Lower leg skin (tissue), 4 donors: ENCODE measurements around the gene RNF11. TPM values are rescaled to one million over a fixed set of nuclear protein-coding genes. Genes with fewer than 3 reads are reported as not detected.

Experiments
- DNase-seq, 2 donors: peaks; one replicate each; pipeline ENCODE4 v3.0.0-alpha.2; 2019; ENCODE audit warnings: low spot score in 2 of 2
- H3K4me3 ChIP-seq: fragments of 200-600 bp; sonication (generic); 2 replicates; pipeline ENCODE4 v1.5.1; 2017; ENCODE audit warnings: mild to moderate bottlenecking, low read depth; ENCODE audit not compliant: poor library complexity, severe bottlenecking
- CTCF ChIP-seq, 3 donors: fragments of 450-650 bp; IDR thresholded peaks; one replicate each; pipeline ENCODE4 v1.5.1; 2016; ENCODE audit warnings: antibody characterized with exemption in 3 of 3, mild to moderate bottlenecking in 3 of 3, moderate library complexity in 2 of 3
- POLR2A ChIP-seq, 2 donors: fragments of 450-650 bp; IDR thresholded peaks; one replicate each; pipeline ENCODE4 v1.6.1; 2016 to 2017; ENCODE audit warnings: antibody characterized with exemption in 2 of 2, mild to moderate bottlenecking in 1 of 2, moderate library complexity in 1 of 2
- WGBS, 2 donors: methylation state at CpG; one replicate each; pipeline ENCODE4 v1.1.5; 2018; 5-methylcytosine and 5-hydroxymethylcytosine counted together
- intact Hi-C: fragments of 100-400 bp; cut with DNase I; formaldehyde crosslinking; loops from one replicate; pipeline ENCODE4 v1.15.0; 2023; ENCODE audit warnings: low total_unique reads
- total RNA-seq, 4 donors: library from RNA; depleted of rRNA; stranded (reverse); fragments of >200 nt; gene quantifications; one replicate each; pipeline ENCODE4 v1.1.0, GENCODE V29; 2016

The RNF11 gene
- total RNA-seq, 4 donors from 2014 or later = 65.4 to 95.3 (median 81.6) TPM

- intact Hi-C loops = no loop called here
- H3K4me3 ChIP-seq = no peak overlapping the region
- no peak for TF ChIP-seq CTCF (IDR thresholded peaks at IDR 0.05)
- TF ChIP-seq POLR2A (IDR thresholded peaks at IDR 0.05) = no peak
- no peak for DNase-seq
- WGBS, 2 donors = 3 to 5% methylated on average over 9 of the region's 9 CpGs
These were observed 1.4 kb downstream of the RNF11 start for GRCh38 chr1:51237351-51238033.

GRCh38 chr1:51238034-51238403, 1.9 kb downstream of the RNF11 start:
- no peak for DNase-seq
- 15 to 18% methylated on average over 7 of the region's 7 CpGs for WGBS, 2 donors
- no peak overlapping the region for H3K4me3 ChIP-seq
- no peak for TF ChIP-seq POLR2A (IDR thresholded peaks at IDR 0.05)
- no peak for TF ChIP-seq CTCF (IDR thresholded peaks at IDR 0.05)
- intact Hi-C loops = no loop called here

- H3K4me3 ChIP-seq = no peak overlapping the region
- no peak for TF ChIP-seq CTCF (IDR thresholded peaks at IDR 0.05)
- no peak for TF ChIP-seq POLR2A (IDR thresholded peaks at IDR 0.05)
- 91% methylated on average over 2 of the region's 2 CpGs for WGBS, 2 donors
- intact Hi-C loops = no loop called here
- no peak for DNase-seq
These were observed 4.0 kb downstream of the RNF11 start for GRCh38 chr1:51240084-51240483.

GRCh38 chr1:51241119-51241518, 5.0 kb downstream of the RNF11 start:
- TF ChIP-seq POLR2A (IDR thresholded peaks at IDR 0.05) (no peak), CTCF (IDR thresholded peaks at IDR 0.05) (no peak)
- WGBS, 2 donors = 57 to 68% methylated on average over 1 of the region's 1 CpG
- intact Hi-C loops = no loop called here
- DNase-seq = no peak
- no peak overlapping the region for H3K4me3 ChIP-seq

- DNase-seq = no peak
- TF ChIP-seq CTCF (IDR thresholded peaks at IDR 0.05) = no peak
- TF ChIP-seq POLR2A (IDR thresholded peaks at IDR 0.05) = no peak
- intact Hi-C loops = no loop called here
- no peak overlapping the region for H3K4me3 ChIP-seq
- 84 to 85% methylated on average over 4 of the region's 4 CpGs for WGBS, 2 donors
These were observed 6.5 kb downstream of the RNF11 start for GRCh38 chr1:51242546-51242945.

- H3K4me3 ChIP-seq = no peak overlapping the region
- intact Hi-C loops = no loop called here
- TF ChIP-seq CTCF (IDR thresholded peaks at IDR 0.05) (no peak), POLR2A (IDR thresholded peaks at IDR 0.05) (no peak)
- WGBS, 2 donors = 87 to 89% methylated on average over 2 of the region's 2 CpGs
- no peak for DNase-seq
These were observed 10.9 kb downstream of the RNF11 start for GRCh38 chr1:51247022-51247421.
